Gastrocnemius medialis (tissue), 4 donors: ENCODE measurements around the gene SNAI1. TPM values are rescaled to one million over a fixed set of nuclear protein-coding genes. Genes with fewer than 3 reads are reported as not detected.

Experiments
- ATAC-seq, 2 donors: fragments of 150-250 bp; one replicate each; pipeline ENCODE4 v1.9.1; 2016
- DNase-seq, 2 donors: peaks; one replicate each; pipeline ENCODE4 v3.0.0-alpha.2; 2019
- H3K27ac ChIP-seq, 4 donors: fragments of 200-600 bp; sonication (generic); 1 replicate in 1 of 4; 2 replicates in 3 of 4; pipeline ENCODE4 v1.5.1; 2016 to 2018; ENCODE audit warnings: mild to moderate bottlenecking in 2 of 4, moderate library complexity in 1 of 4
- H3K27me3 ChIP-seq, 3 donors: fragments of 200-600 bp; sonication (generic) in 2 of 3; 1 replicate in 1 of 3; 2 replicates in 2 of 3; pipeline versions ENCODE4 v1.5.1 to v1.6.0; 2016 to 2019; ENCODE audit warnings: mild to moderate bottlenecking in 1 of 3, moderate library complexity in 1 of 3
- H3K36me3 ChIP-seq, 2 donors: fragments of 200-600 bp; sonication (generic) in 1 of 2; one replicate each; pipeline ENCODE4 v1.5.1; 2017 to 2018
- H3K4me1 ChIP-seq, 2 donors: fragments of 200-600 bp; sonication (generic) in 1 of 2; one replicate each; pipeline ENCODE4 v1.5.1; 2016 to 2017; ENCODE audit warnings: mild to moderate bottlenecking in 2 of 2
- H3K4me3 ChIP-seq, 4 donors: fragments of 200-600 bp; sonication (generic) in 3 of 4; 1 replicate in 1 of 4; 2 replicates in 3 of 4; pipeline ENCODE4 v1.5.1; 2016 to 2019; ENCODE audit warnings: mild to moderate bottlenecking in 2 of 4
- H3K9me3 ChIP-seq, 3 donors: fragments of 200-600 bp; sonication (generic) in 2 of 3; 1 replicate in 1 of 3; 2 replicates in 2 of 3; pipeline ENCODE4 v1.5.1; 2016 to 2019
- CTCF ChIP-seq, 5 experiments: fragments of 450-650 bp in 3 of 5; fragments of 200-600 bp in 2 of 5; sonication (generic) in 2 of 5; IDR thresholded peaks in 4 of 5; conservative IDR thresholded peaks in 1 of 5; 1 replicate in 4 of 5; 2 replicates in 1 of 5; pipeline ENCODE4 v1.5.1; 2016 to 2019; ENCODE audit warnings: antibody characterized with exemption in 5 of 5, mild to moderate bottlenecking in 3 of 5, moderate library complexity in 3 of 5
- POLR2A ChIP-seq, 2 donors: fragments of 450-650 bp; IDR thresholded peaks; one replicate each; pipeline ENCODE4 v1.6.1; 2017; ENCODE audit warnings: antibody characterized with exemption in 2 of 2, mild to moderate bottlenecking in 2 of 2, moderate library complexity in 2 of 2
- in situ Hi-C, 4 donors: fragments of 200-750 bp; cut with MboI; loops; one replicate each; pipeline versions ENCODE4 v1.15.0 to v1.8.0; 2017; ENCODE audit warnings: low sequenced_read_pairs in 4 of 4
- intact Hi-C: fragments of 100-400 bp; cut with DNase I; formaldehyde crosslinking; loops from one replicate; pipeline ENCODE4 v1.15.1; 2023; ENCODE audit warnings: low total_unique reads
- total RNA-seq, 4 donors: library from RNA; depleted of rRNA; stranded (reverse); fragments of >200 nt; gene quantifications; one replicate each; pipeline versions ENCODE4 v1.1.0 to v1.2.3, GENCODE V29; 2016

SNAI1 gene
- total RNA-seq, 4 donors from 2014 or later, result 0.61 to 3.5 (median 1.3) TPM

- H3K4me1 ChIP-seq, result no peaks in the 10 kb centered on the region
- ATAC-seq (peak in 1 of 2 donors; percentile 52), DNase-seq (no peak)
- H3K36me3 ChIP-seq, result no peaks in the 10 kb centered on the region
- no peaks in the 10 kb centered on the region for H3K9me3 ChIP-seq
- TF ChIP-seq CTCF (IDR thresholded peaks at IDR 0.05 in 4 of 5, conservative IDR thresholded peaks at IDR 0.05 in 1 of 5), result no peak
- no peak for TF ChIP-seq POLR2A (IDR thresholded peaks at IDR 0.05)
- intact Hi-C loops, result no loop called here
- H3K4me3 ChIP-seq, result no peak overlapping the region
- no peaks in the 10 kb centered on the region for H3K27me3 ChIP-seq
- H3K27ac ChIP-seq, result peak overlapping the region in 1 of 4 donors; percentile 22
- in situ Hi-C loops, result no loop called here
These were observed 34.9 kb downstream of the SNAI1 start for GRCh38 chr20:50017576-50018248.

GRCh38 chr20:50019466-50020256, 36.9 kb downstream of the SNAI1 start:
- H3K9me3 ChIP-seq, result no peaks in the 10 kb centered on the region
- DNase-seq, result peak; percentile 15 to 56
- no peaks in the 10 kb centered on the region for H3K36me3 ChIP-seq
- in situ Hi-C loops, result no loop called here
- TF ChIP-seq CTCF (IDR thresholded peaks at IDR 0.05 in 4 of 5, conservative IDR thresholded peaks at IDR 0.05 in 1 of 5) (no peak), POLR2A (IDR thresholded peaks at IDR 0.05) (no peak)
- no peak overlapping the region for H3K4me3 ChIP-seq
- H3K27ac ChIP-seq, result no peak overlapping the region
- no peaks in the 10 kb centered on the region for H3K27me3 ChIP-seq
- H3K4me1 ChIP-seq, result no peaks in the 10 kb centered on the region
- intact Hi-C loops, result no loop called here
- ATAC-seq, result peak; percentile 56 to 75

- no peak overlapping the region for H3K4me3 ChIP-seq
- TF ChIP-seq POLR2A (IDR thresholded peaks at IDR 0.05) (no peak), CTCF (IDR thresholded peaks at IDR 0.05 in 4 of 5, conservative IDR thresholded peaks at IDR 0.05 in 1 of 5) (no peak)
- no peaks in the 10 kb centered on the region for H3K27me3 ChIP-seq
- intact Hi-C loops, result no loop called here
- no peak overlapping the region for H3K27ac ChIP-seq
- no peaks in the 10 kb centered on the region for H3K4me1 ChIP-seq
- in situ Hi-C loops, result no loop called here
- H3K9me3 ChIP-seq, result no peaks in the 10 kb centered on the region
- ATAC-seq (no peak), DNase-seq (no peak)
- H3K36me3 ChIP-seq, result no peaks in the 10 kb centered on the region
These were observed 37.5 kb downstream of the SNAI1 start for GRCh38 chr20:50020288-50020687.

- intact Hi-C loops (no loop called here), in situ Hi-C loops (no loop called here)
- H3K27me3 ChIP-seq, result no peaks in the 10 kb centered on the region
These were observed 39.9 kb downstream of the SNAI1 start for GRCh38 chr20:50022676-50023075.

More at GRCh38 chr20:50022676-50023075, 39.9 kb downstream of the SNAI1 start:
- no peak for DNase-seq
- TF ChIP-seq CTCF (IDR thresholded peaks at IDR 0.05 in 4 of 5, conservative IDR thresholded peaks at IDR 0.05 in 1 of 5), result no peak
- TF ChIP-seq POLR2A (IDR thresholded peaks at IDR 0.05), result no peak
- Histone ChIP-seq H3K27ac (no peak overlapping the region), H3K9me3 (no peaks in the 10 kb centered on the region), H3K36me3 (no peaks in the 10 kb centered on the region), H3K4me3 (no peak overlapping the region), H3K4me1 (no peaks in the 10 kb centered on the region)
- no peak for ATAC-seq
